IPS DF 6.9 (cell line): ENCODE results near the gene DAPK3.
A peak's percentile ranks its signal among the peaks of the same experiment; 100 is the strongest.
"Not testable (repeated sequence)": the region's sequence is repeated elsewhere in the genome, so short reads cannot be mapped to it uniquely, and the experiment has no call there.

Experiments used
- DNase-seq: peaks from one replicate; pipeline ENCODE4 v3.0.0-alpha.2; 2013; ENCODE audit warnings: low read depth, low spot score
- H3K27ac ChIP-seq: one replicate; pipeline ENCODE4 v1.5.1; 2013; ENCODE audit warnings: low read length, control low read depth
- H3K27me3 ChIP-seq: 2 replicates; pipeline ENCODE4 v1.6.1; 2013; ENCODE audit warnings: mild to moderate bottlenecking, low read length; ENCODE audit not compliant: control insufficient read depth, insufficient read depth
- H3K36me3 ChIP-seq: 2 replicates; pipeline ENCODE4 v1.6.1; 2013; ENCODE audit warnings: low read length; ENCODE audit not compliant: control insufficient read depth, insufficient read depth
- H3K4me1 ChIP-seq: 2 replicates; pipeline ENCODE4 v1.6.1; 2013; ENCODE audit warnings: low read length; ENCODE audit not compliant: control insufficient read depth, insufficient read depth
- H3K4me3 ChIP-seq: 2 replicates; pipeline ENCODE4 v1.5.1; 2013; ENCODE audit warnings: mild to moderate bottlenecking, low read length
- H3K9me3 ChIP-seq: 2 replicates; pipeline ENCODE4 v1.6.1; 2013; ENCODE audit warnings: low read length, inconsistent platforms; ENCODE audit not compliant: control insufficient read depth, insufficient read depth
- WGBS: extraction: QIAGEN DNeasy Blood & Tissue Kit; methylation state at CpG from one replicate; pipeline ENCODE4 v1.1.7; 2013; ENCODE audit warnings: mixed read lengths, missing lambda C conversion rate; ENCODE audit not compliant: insufficient read length, insufficient coverage; 5-methylcytosine and 5-hydroxymethylcytosine counted together

Gene DAPK3

GRCh38 chr19:3976495-3977241 lies 5.8 kb upstream of the DAPK3 start:
- Histone ChIP-seq H3K4me1 (no peaks in the 10 kb centered on the region), H3K27me3 (no peaks in the 10 kb centered on the region), H3K27ac (no peak overlapping the region), H3K36me3 (peaks cover 60% of the 10 kb centered on the region), H3K9me3 (no peaks in the 10 kb centered on the region), H3K4me3 (no peak overlapping the region)
- no CpG with 5 or more reads among the region's 29 CpGs for WGBS
- DNase-seq, result no peak

GRCh38 chr19:3975637-3976087 lies 4.8 kb upstream of the DAPK3 start:
- peaks cover 50% of the 10 kb centered on the region for H3K36me3 ChIP-seq
- no peak for DNase-seq
- H3K4me1 ChIP-seq, result no peaks in the 10 kb centered on the region
- no peak overlapping the region for H3K27ac ChIP-seq
- H3K4me3 ChIP-seq, result no peak overlapping the region
- WGBS, result no CpG with 5 or more reads among the region's 14 CpGs
- H3K9me3 ChIP-seq, result no peaks in the 10 kb centered on the region
- H3K27me3 ChIP-seq, result no peaks in the 10 kb centered on the region

GRCh38 chr19:3975144-3975543 lies 4.2 kb upstream of the DAPK3 start:
- Histone ChIP-seq H3K27me3 (no peaks in the 10 kb centered on the region), H3K36me3 (peaks cover 45% of the 10 kb centered on the region), H3K9me3 (no peaks in the 10 kb centered on the region), H3K4me3 (no peak overlapping the region), H3K4me1 (no peaks in the 10 kb centered on the region), H3K27ac (no peak overlapping the region)
- no peak for DNase-seq
- WGBS, result no CpG with 5 or more reads among the region's 8 CpGs

- H3K9me3 ChIP-seq, result no peaks in the 10 kb centered on the region
- peaks cover 8% of the 10 kb centered on the region for H3K36me3 ChIP-seq
- H3K4me3 ChIP-seq, result peak overlapping the region; percentile 83
- H3K4me1 ChIP-seq, result peaks cover 3% of the 10 kb centered on the region
- H3K27ac ChIP-seq, result no peak overlapping the region
- no CpG with 5 or more reads among the region's 22 CpGs for WGBS
- no peak for DNase-seq
- no peaks in the 10 kb centered on the region for H3K27me3 ChIP-seq
These were observed 539 bp downstream of the DAPK3 start for GRCh38 chr19:3970313-3970807.

- H3K9me3 ChIP-seq, result no peaks in the 10 kb centered on the region
- H3K27ac ChIP-seq, result no peak overlapping the region
- H3K36me3 ChIP-seq, result peaks cover 6% of the 10 kb centered on the region
- H3K27me3 ChIP-seq, result no peaks in the 10 kb centered on the region
- DNase-seq, result no peak
- H3K4me1 ChIP-seq, result peaks cover 3% of the 10 kb centered on the region
- peak overlapping the region; percentile 83; the same call in 1 of the 2 replicates for H3K4me3 ChIP-seq
- WGBS, result no CpG with 5 or more reads among the region's 23 CpGs
These were observed 1.2 kb downstream of the DAPK3 start for GRCh38 chr19:3969435-3970312.

GRCh38 chr19:3968556-3969434 lies 2.1 kb downstream of the DAPK3 start:
- DNase-seq, result peak; percentile 96

GRCh38 chr19:3967983-3968382 lies 2.9 kb downstream of the DAPK3 start:
- not testable (repeated sequence) for H3K27ac ChIP-seq, H3K27me3 ChIP-seq, H3K4me1 ChIP-seq, H3K4me3 ChIP-seq, DNase-seq, H3K9me3 ChIP-seq
- WGBS, result no CpG with 5 or more reads among the region's 12 CpGs
- H3K36me3 ChIP-seq, result peaks cover 22% of the 10 kb centered on the region

More at GRCh38 chr19:3968556-3969434, 2.1 kb downstream of the DAPK3 start:
- no peaks in the 10 kb centered on the region for H3K9me3 ChIP-seq
- peaks cover 3% of the 10 kb centered on the region for H3K4me1 ChIP-seq
- WGBS, result no CpG with 5 or more reads among the region's 9 CpGs
- no peak overlapping the region for H3K27ac ChIP-seq
- no peak overlapping the region for H3K4me3 ChIP-seq
- H3K36me3 ChIP-seq, result peaks cover 14% of the 10 kb centered on the region
- no peaks in the 10 kb centered on the region for H3K27me3 ChIP-seq

- no peaks in the 10 kb centered on the region for H3K9me3 ChIP-seq
- H3K27me3 ChIP-seq, result no peaks in the 10 kb centered on the region
- H3K36me3 ChIP-seq, result peaks cover 24% of the 10 kb centered on the region
- no CpG with 5 or more reads among the region's 30 CpGs for WGBS
- no peak overlapping the region for H3K4me3 ChIP-seq
- H3K4me1 ChIP-seq, result peaks cover 3% of the 10 kb centered on the region
- DNase-seq, result no peak
- no peak overlapping the region for H3K27ac ChIP-seq
These were observed 4.6 kb downstream of the DAPK3 start for GRCh38 chr19:3966051-3967017.
